Hypothalamus (tissue), 51 donors: Measurements from ENCODE around the gene CHEK1.
"Not testable (repeated sequence)": the region's sequence is repeated elsewhere in the genome, so short reads cannot be mapped to it uniquely, and the experiment has no call there.

Source experiments
- DNase-seq, 51 donors: peaks; one replicate each; lab custom pipeline; 2025; lab: John Stamatoyannopoulos, UW

The CHEK1 gene

GRCh38 chr11:125624756-125625213, at the start of gene CHEK1:
TSS of gene CHEK1 (plus strand) at chr11:125625163. CDS start at chr11:125626769, 1,606 bp downstream.
- no peak for DNase-seq

GRCh38 chr11:125577181-125577580, 47.8 kb upstream of the CHEK1 start:
- DNase-seq, result not testable (repeated sequence)

GRCh38 chr11:125578783-125579182, 46.2 kb upstream of the CHEK1 start:
- no peak for DNase-seq

GRCh38 chr11:125579811-125580210, 45.2 kb upstream of the CHEK1 start:
- no peak for DNase-seq

- peak in 17 of 51 donors; percentile 3 to 43 (median 20) for DNase-seq
Observed at GRCh38 chr11:125583496-125583895, 41.5 kb upstream of the CHEK1 start.

GRCh38 chr11:125585487-125585886, 39.5 kb upstream of the CHEK1 start:
- no peak for DNase-seq

GRCh38 chr11:125586623-125587022, 38.3 kb upstream of the CHEK1 start:
- no peak for DNase-seq

GRCh38 chr11:125587480-125587879, 37.5 kb upstream of the CHEK1 start:
- no peak for DNase-seq

GRCh38 chr11:125588505-125588904, 36.5 kb upstream of the CHEK1 start:
- no peak for DNase-seq

- DNase-seq, result peak in 26 of 51 donors; percentile 21 to 86 (median 48)
Observed at GRCh38 chr11:125591649-125592304, 33.2 kb upstream of the CHEK1 start.

- DNase-seq, result peak; percentile 81 to 100 (median 99)
Observed at GRCh38 chr11:125592305-125593113, 32.5 kb upstream of the CHEK1 start, which contains the start of gene STT3A. TSS of gene STT3A (plus strand) at chr11:125592852. CDS start at chr11:125595916, 3,064 bp downstream.

GRCh38 chr11:125593114-125593820, 31.7 kb upstream of the CHEK1 start:
- DNase-seq, result peak in 3 of 51 donors; percentile 11 to 46 (median 28)

GRCh38 chr11:125594958-125595357, 30.0 kb upstream of the CHEK1 start:
- no peak for DNase-seq

- no peak for DNase-seq
Observed at GRCh38 chr11:125600663-125601062, 24.3 kb upstream of the CHEK1 start.

- no peak for DNase-seq
Observed at GRCh38 chr11:125603207-125603606, 21.8 kb upstream of the CHEK1 start.

GRCh38 chr11:125605417-125605816, 19.5 kb upstream of the CHEK1 start:
- DNase-seq, result no peak

GRCh38 chr11:125609545-125609944, 15.4 kb upstream of the CHEK1 start:
- DNase-seq, result no peak

GRCh38 chr11:125618383-125618782, 6.6 kb upstream of the CHEK1 start:
- no peak for DNase-seq

- no peak for DNase-seq
Observed at GRCh38 chr11:125621995-125622394, 3.0 kb upstream of the CHEK1 start.

GRCh38 chr11:125623064-125623463, 1.9 kb upstream of the CHEK1 start:
- no peak for DNase-seq

- DNase-seq, result peak in 6 of 51 donors; percentile 40 to 79 (median 48)
Observed at GRCh38 chr11:125625225-125625629, 264 bp downstream of the CHEK1 start.
